HepG2 (cell line): ENCODE results near the gene PYGO2. TPM values are rescaled to one million over a fixed set of nuclear protein-coding genes. Genes with fewer than 3 reads are reported as not detected.
A peak's percentile ranks its signal among the peaks of the same experiment; 100 is the strongest.

Source experiments
- E2F2 ChIP-seq: sonication (generic); formaldehyde crosslinking; IDR thresholded peaks from 2 replicates; pipeline ENCODE4 v1.4.0; 2020; ENCODE audit warnings: missing genetic modification reagents, borderline replicate concordance
- FIP1L1 ChIP-seq: fragments of 200-400 bp; formaldehyde crosslinking; IDR thresholded peaks from 2 replicates; pipeline ENCODE4 v1.6.1; 2018; ENCODE audit warnings: low read depth, mild to moderate bottlenecking, low read length, moderate library complexity, borderline replicate concordance; ENCODE audit not compliant: insufficient read depth
- GABPA ChIP-seq, 2 experiments: IDR thresholded peaks; 2 replicates each; pipeline ENCODE4 v1.6.1; 2011 to 2016; ENCODE audit warnings: low read depth in 2 of 2, low read length in 1 of 2, missing biosample characterization in 1 of 2, missing genetic modification characterization in 1 of 2
- GZF1 ChIP-seq: sonication (generic); formaldehyde crosslinking; IDR thresholded peaks from 2 replicates; pipeline ENCODE4 v1.5.1; 2020; ENCODE audit warnings: mild to moderate bottlenecking, missing genetic modification reagents
- NFE2 ChIP-seq: sonication (generic); formaldehyde crosslinking; IDR thresholded peaks from 2 replicates; pipeline ENCODE4 v1.4.0; 2020; ENCODE audit warnings: missing genetic modification reagents
- NPAS2 ChIP-seq: sonication (generic); formaldehyde crosslinking; IDR thresholded peaks from 2 replicates; pipeline ENCODE4 v1.8.0; 2022; ENCODE audit warnings: mild to moderate bottlenecking, missing genetic modification reagents, borderline replicate concordance
- PHF21A ChIP-seq: sonication (generic); formaldehyde crosslinking; IDR thresholded peaks from 2 replicates; pipeline ENCODE4 v1.5.0; 2020; ENCODE audit warnings: mild to moderate bottlenecking, missing genetic modification reagents
- RXRB ChIP-seq: IDR thresholded peaks from 2 replicates; pipeline ENCODE4 v1.6.1; 2016; ENCODE audit warnings: borderline replicate concordance, missing genetic modification reagents, missing compliant biosample characterization
- SAFB2 ChIP-seq: sonication (generic); formaldehyde crosslinking; IDR thresholded peaks from 2 replicates; pipeline ENCODE4 v1.5.1; 2020; ENCODE audit warnings: missing genetic modification reagents, low read depth, mild to moderate bottlenecking, borderline replicate concordance
- SP1 ChIP-seq, 2 experiments: fragments of 450-650 bp in 1 of 2; sonication (generic) in 1 of 2; formaldehyde crosslinking in 1 of 2; IDR thresholded peaks; 2 replicates each; pipeline versions ENCODE4 v1.4.0 to v1.6.1; 2016 to 2020; ENCODE audit warnings: missing genetic modification reagents in 1 of 2
- WIZ ChIP-seq: sonication (generic); formaldehyde crosslinking; IDR thresholded peaks from 2 replicates; pipeline ENCODE4 v1.5.1; 2020; ENCODE audit warnings: mild to moderate bottlenecking, missing genetic modification reagents
- ZNF790 ChIP-seq: sonication (generic); formaldehyde crosslinking; IDR thresholded peaks from 2 replicates; pipeline ENCODE4 v1.8.0; 2022; ENCODE audit warnings: missing genetic modification reagents, mild to moderate bottlenecking, borderline replicate concordance
- polyA plus RNA-seq, 8 experiments: library from polyadenylated mRNA; depleted of rRNA in 3 of 8; stranded (reverse) in 7 of 8; unstranded in 1 of 8; fragments of >200 nt; fragmentation: Illumina TruSeq in 4 of 8; extraction: Trizol in 4 of 8; gene quantifications; 2 replicates each; pipeline versions ENCODE4 v1.2.1 to v1.2.3, GENCODE V29; 2011 to 2016; ENCODE audit warnings: low read depth in 4 of 8, missing spikeins in 1 of 8, mixed read lengths in 1 of 8; ENCODE audit not compliant: insufficient read depth in 1 of 8
- total RNA-seq, 5 experiments: library from RNA; depleted of rRNA; stranded (reverse); fragments of >200 nt; fragmentation: Illumina TruSeq; extraction: Trizol; gene quantifications; 2 replicates each; pipeline ENCODE4 v1.2.3, GENCODE V29; 2016; ENCODE audit warnings: low read depth in 1 of 5
- TF ChIP-seq, protein P1 (sequence below): sonication (generic); formaldehyde crosslinking; IDR thresholded peaks from 2 replicates; pipeline ENCODE4 v1.4.0; 2020; ENCODE audit warnings: missing genetic modification reagents, mild to moderate bottlenecking, borderline replicate concordance
- TF ChIP-seq, protein P2 (sequence below): sonication (generic); formaldehyde crosslinking; IDR thresholded peaks from 2 replicates; pipeline ENCODE4 v1.4.0; 2020; ENCODE audit warnings: mild to moderate bottlenecking, missing genetic modification reagents
- TF ChIP-seq, protein P3 (sequence below): sonication (generic); formaldehyde crosslinking; IDR thresholded peaks from 2 replicates; pipeline ENCODE4 v1.8.0; 2022; ENCODE audit warnings: mild to moderate bottlenecking, missing genetic modification reagents, borderline replicate concordance

The PYGO2 gene
- total and polyA plus RNA-seq, 2 of the 13 experiments (the other 11 are each of a cell fraction or from before 2014, with no cell fraction given), result 20.3 to 21.8 TPM

DNA sequence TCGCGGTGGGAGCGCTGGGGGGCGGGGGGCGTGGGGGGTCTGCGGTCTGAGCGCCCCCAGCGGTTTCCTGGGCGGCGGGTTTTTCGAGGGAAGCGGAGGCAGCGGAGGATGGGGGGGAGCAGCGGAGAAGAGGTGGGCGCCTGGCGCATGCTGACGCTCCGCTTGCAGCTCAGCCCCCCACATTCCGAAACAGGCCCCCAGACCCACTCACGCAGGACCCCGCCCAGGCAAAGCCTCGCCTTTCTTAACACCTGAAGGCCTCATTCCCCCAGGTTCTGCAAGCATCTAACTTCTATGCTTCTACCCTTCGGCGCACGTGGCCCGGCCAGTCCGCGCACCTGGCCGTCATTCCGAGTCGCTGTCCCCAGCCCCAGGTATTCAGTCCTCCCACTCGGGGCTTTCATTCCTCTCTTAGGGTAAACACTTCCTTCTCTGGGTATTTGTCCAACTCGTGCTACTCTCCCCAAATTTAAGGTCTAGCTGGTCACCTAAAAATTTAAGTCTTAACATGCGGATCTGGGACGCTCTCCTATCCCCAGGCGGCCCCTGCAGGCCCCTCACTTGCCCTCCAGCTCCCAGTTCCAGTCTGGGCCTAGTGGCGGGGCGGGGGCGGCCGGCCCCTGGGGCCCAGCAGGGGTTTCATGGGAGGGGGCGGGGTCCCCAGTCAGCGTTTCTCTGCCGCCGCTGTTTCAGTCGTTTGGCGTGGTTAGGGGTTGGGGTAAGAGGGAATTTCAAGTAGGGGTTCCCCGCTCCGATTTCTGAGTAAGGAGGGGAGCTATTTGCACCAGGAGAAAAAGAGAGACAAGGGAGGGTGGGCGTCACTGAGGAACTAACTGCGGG, 38.2 kb upstream of the PYGO2 start (continued):
- TF ChIP-seq, protein P1, sequence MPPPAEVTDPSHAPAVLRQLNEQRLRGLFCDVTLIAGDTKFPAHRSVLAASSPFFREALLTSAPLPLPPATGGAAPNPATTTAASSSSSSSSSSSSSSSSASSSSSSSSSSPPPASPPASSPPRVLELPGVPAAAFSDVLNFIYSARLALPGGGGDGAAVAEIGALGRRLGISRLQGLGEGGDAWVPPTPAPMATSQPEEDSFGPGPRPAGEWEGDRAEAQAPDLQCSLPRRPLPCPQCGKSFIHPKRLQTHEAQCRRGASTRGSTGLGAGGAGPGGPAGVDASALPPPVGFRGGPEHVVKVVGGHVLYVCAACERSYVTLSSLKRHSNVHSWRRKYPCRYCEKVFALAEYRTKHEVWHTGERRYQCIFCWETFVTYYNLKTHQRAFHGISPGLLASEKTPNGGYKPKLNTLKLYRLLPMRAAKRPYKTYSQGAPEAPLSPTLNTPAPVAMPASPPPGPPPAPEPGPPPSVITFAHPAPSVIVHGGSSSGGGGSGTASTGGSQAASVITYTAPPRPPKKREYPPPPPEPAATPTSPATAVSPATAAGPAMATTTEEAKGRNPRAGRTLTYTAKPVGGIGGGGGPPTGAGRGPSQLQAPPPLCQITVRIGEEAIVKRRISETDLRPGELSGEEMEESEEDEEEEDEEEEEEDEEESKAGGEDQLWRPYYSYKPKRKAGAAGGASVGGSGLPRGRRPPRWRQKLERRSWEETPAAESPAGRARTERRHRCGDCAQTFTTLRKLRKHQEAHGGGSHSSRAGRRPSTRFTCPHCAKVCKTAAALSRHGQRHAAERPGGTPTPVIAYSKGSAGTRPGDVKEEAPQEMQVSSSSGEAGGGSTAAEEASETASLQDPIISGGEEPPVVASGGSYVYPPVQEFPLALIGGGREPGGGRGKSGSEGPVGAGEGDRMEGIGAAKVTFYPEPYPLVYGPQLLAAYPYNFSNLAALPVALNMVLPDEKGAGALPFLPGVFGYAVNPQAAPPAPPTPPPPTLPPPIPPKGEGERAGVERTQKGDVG (CRISPR knock-in tag), result no peak; the same call in 1 of the 2 replicates
- TF ChIP-seq NPAS2 (CRISPR knock-in tag) (no peak), PHF21A (CRISPR knock-in tag) (peak; percentile 38; the same call in 1 of the 2 replicates), GZF1 (CRISPR knock-in tag) (no peak), WIZ (CRISPR knock-in tag) (no peak), FIP1L1 (0 out of 2 replicates have a peak, but pooled peaks have one; percentile 22), ZNF790 (peak; percentile 38; the same call in 1 of the 2 replicates), NFE2 (CRISPR knock-in tag) (no peak), SAFB2 (CRISPR knock-in tag) (no peak; the same call in 1 of the 2 replicates), SP1 (IDR thresholded peaks at IDR 0.05) (no peak), SP1 (CRISPR knock-in tag; IDR thresholded peaks at IDR 0.05) (peak; percentile 32; the same call in 1 of the 2 replicates), E2F2 (CRISPR knock-in tag) (no peak), RXRB (CRISPR knock-in tag) (peak; percentile 29; the same call in 1 of the 2 replicates), GABPA (IDR thresholded peaks at IDR 0.05; ENCODE audit: low read depth, low read length) (no peak), GABPA (CRISPR knock-in tag; IDR thresholded peaks at IDR 0.05; ENCODE audit: low read depth) (0 out of 2 replicates have a peak, but pooled peaks have one; percentile 20)
- TF ChIP-seq, protein P2, sequence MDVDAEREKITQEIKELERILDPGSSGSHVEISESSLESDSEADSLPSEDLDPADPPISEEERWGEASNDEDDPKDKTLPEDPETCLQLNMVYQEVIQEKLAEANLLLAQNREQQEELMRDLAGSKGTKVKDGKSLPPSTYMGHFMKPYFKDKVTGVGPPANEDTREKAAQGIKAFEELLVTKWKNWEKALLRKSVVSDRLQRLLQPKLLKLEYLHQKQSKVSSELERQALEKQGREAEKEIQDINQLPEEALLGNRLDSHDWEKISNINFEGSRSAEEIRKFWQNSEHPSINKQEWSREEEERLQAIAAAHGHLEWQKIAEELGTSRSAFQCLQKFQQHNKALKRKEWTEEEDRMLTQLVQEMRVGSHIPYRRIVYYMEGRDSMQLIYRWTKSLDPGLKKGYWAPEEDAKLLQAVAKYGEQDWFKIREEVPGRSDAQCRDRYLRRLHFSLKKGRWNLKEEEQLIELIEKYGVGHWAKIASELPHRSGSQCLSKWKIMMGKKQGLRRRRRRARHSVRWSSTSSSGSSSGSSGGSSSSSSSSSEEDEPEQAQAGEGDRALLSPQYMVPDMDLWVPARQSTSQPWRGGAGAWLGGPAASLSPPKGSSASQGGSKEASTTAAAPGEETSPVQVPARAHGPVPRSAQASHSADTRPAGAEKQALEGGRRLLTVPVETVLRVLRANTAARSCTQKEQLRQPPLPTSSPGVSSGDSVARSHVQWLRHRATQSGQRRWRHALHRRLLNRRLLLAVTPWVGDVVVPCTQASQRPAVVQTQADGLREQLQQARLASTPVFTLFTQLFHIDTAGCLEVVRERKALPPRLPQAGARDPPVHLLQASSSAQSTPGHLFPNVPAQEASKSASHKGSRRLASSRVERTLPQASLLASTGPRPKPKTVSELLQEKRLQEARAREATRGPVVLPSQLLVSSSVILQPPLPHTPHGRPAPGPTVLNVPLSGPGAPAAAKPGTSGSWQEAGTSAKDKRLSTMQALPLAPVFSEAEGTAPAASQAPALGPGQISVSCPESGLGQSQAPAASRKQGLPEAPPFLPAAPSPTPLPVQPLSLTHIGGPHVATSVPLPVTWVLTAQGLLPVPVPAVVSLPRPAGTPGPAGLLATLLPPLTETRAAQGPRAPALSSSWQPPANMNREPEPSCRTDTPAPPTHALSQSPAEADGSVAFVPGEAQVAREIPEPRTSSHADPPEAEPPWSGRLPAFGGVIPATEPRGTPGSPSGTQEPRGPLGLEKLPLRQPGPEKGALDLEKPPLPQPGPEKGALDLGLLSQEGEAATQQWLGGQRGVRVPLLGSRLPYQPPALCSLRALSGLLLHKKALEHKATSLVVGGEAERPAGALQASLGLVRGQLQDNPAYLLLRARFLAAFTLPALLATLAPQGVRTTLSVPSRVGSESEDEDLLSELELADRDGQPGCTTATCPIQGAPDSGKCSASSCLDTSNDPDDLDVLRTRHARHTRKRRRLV (CRISPR knock-in tag), result no peak
- TF ChIP-seq, protein P3, sequence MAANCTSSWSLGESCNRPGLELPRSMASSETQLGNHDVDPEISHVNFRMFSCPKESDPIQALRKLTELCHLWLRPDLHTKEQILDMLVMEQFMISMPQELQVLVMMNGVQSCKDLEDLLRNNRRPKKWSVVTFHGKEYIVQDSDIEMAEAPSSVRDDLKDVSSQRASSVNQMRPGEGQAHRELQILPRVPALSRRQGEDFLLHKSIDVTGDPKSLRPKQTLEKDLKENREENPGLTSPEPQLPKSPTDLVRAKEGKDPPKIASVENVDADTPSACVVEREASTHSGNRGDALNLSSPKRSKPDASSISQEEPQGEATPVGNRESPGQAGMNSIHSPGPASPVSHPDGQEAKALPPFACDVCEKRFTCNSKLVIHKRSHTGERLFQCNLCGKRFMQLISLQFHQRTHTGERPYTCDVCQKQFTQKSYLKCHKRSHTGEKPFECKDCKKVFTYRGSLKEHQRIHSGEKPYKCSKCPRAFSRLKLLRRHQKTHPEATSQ, result no peak
